MM.1S (cell line): Measurements from ENCODE around the gene RSU1.

Experiments used
- DNase-seq: peaks from one replicate; pipeline ENCODE4 v3.0.0-alpha.2; 2015
- H2AFZ ChIP-seq: fragments of 300-600 bp; sonication (generic); 2 replicates; pipeline ENCODE4 v1.6.0; 2016; ENCODE audit warnings: antibody characterized with exemption, low read length
- H3F3A ChIP-seq: fragments of 300-600 bp; sonication (generic); 2 replicates; pipeline ENCODE4 v1.6.1; 2016; ENCODE audit warnings: mild to moderate bottlenecking, antibody characterized with exemption, low read length, moderate library complexity, mixed read lengths; ENCODE audit not compliant: insufficient read depth
- H3K27ac ChIP-seq: fragments of 300-600 bp; sonication (generic); 2 replicates; pipeline ENCODE4 v1.5.1; 2016; ENCODE audit warnings: mild to moderate bottlenecking, low read length
- H3K27me3 ChIP-seq: fragments of 300-600 bp; sonication (generic); replicated peaks from 2 replicates; pipeline ENCODE4 v1.6.0; 2016; ENCODE audit warnings: low read length; ENCODE audit not compliant: insufficient read depth
- H3K36me3 ChIP-seq: fragments of 300-600 bp; sonication (generic); replicated peaks from 2 replicates; pipeline ENCODE4 v1.6.1; 2016; ENCODE audit warnings: mild to moderate bottlenecking, low read length, mixed read lengths; ENCODE audit not compliant: insufficient read depth
- H3K4me1 ChIP-seq: fragments of 300-600 bp; sonication (generic); 2 replicates; pipeline ENCODE4 v1.6.1; 2016; ENCODE audit warnings: low read length, mixed read lengths
- H3K4me2 ChIP-seq: fragments of 300-600 bp; sonication (generic); 2 replicates; pipeline ENCODE4 v1.6.0; 2016; ENCODE audit warnings: low read depth, low read length
- H3K4me3 ChIP-seq: fragments of 300-600 bp; sonication (generic); 2 replicates; pipeline ENCODE4 v1.5.1; 2016; ENCODE audit warnings: low read length, mixed read lengths
- H3K79me2 ChIP-seq: fragments of 300-600 bp; sonication (generic); 2 replicates; pipeline ENCODE4 v1.6.1; 2016; ENCODE audit warnings: mixed run types, low read length, mixed read lengths
- H3K9ac ChIP-seq: fragments of 300-600 bp; sonication (generic); 2 replicates; pipeline ENCODE4 v1.6.1; 2016; ENCODE audit warnings: low read length, mixed read lengths
- H3K9me2 ChIP-seq: fragments of 300-600 bp; sonication (generic); replicated peaks from 2 replicates; pipeline ENCODE4 v1.6.1; 2016; ENCODE audit warnings: mild to moderate bottlenecking, low read length, mixed read lengths; ENCODE audit not compliant: insufficient read depth
- H3K9me3 ChIP-seq: fragments of 300-600 bp; sonication (generic); replicated peaks from 2 replicates; pipeline ENCODE4 v1.6.1; 2016; ENCODE audit warnings: mild to moderate bottlenecking, low read length, mixed read lengths; ENCODE audit not compliant: insufficient read depth
- H4K20me1 ChIP-seq: fragments of 300-600 bp; sonication (generic); 2 replicates; pipeline ENCODE4 v1.6.1; 2016; ENCODE audit warnings: mild to moderate bottlenecking, low read length, moderate library complexity, mixed read lengths; ENCODE audit not compliant: insufficient read depth
- EZH2 ChIP-seq: fragments of 300-600 bp; sonication (generic); optimal IDR thresholded peaks from 2 replicates; pipeline ENCODE3; 2017; ENCODE audit warnings: low read depth, mild to moderate bottlenecking, antibody characterized with exemption, low read length, mixed read lengths
- EZH2phosphoT487 ChIP-seq: fragments of 300-600 bp; sonication (generic); IDR thresholded peaks from 2 replicates; pipeline ENCODE4 v1.6.1; 2018; ENCODE audit warnings: antibody characterized with exemption, low read length
- TF ChIP-seq, protein P1 (sequence below): fragments of 300-600 bp; sonication (generic); IDR thresholded peaks from 2 replicates; pipeline ENCODE4 v1.5.1; 2016; ENCODE audit warnings: antibody characterized with exemption, low read length, mixed read lengths

The RSU1 gene

DNA sequence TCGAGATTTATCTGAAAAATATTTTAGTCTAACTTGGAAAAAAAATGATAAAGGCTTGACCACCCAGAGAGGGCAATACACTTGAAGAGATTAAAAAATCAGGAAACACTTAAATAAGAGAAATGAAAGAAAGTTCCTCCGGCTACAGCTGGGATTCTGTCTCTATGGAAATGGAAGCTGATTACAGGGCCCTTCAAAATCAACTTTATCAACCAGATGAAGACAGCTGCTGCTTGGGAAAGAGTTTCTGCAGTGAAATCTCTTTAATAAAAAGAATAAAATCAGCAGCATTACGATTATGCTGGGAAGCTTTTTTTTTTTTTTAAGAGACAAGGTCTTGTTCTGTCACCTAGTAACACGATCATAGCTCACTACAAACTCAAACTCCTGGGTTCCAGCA, 4.5 kb downstream of the RSU1 start:
- Histone ChIP-seq H3K4me3 (no peak overlapping the region), H3K9me2 (no peaks in the 10 kb centered on the region), H3K9ac (no peak overlapping the region), H3K4me1 (peaks cover 10% of the 10 kb centered on the region), H3K27ac (no peak overlapping the region), H3K27me3 (no peaks in the 10 kb centered on the region), H3F3A (peaks cover under 1% of the 10 kb centered on the region; the same call in 1 of the 2 replicates), H3K9me3 (no peaks in the 10 kb centered on the region), H4K20me1 (no peaks in the 10 kb centered on the region), H2AFZ (no peak overlapping the region), H3K79me2 (peaks cover 38% of the 10 kb centered on the region), H3K36me3 (no peaks in the 10 kb centered on the region), H3K4me2 (no peak overlapping the region)
- no peak for DNase-seq
- TF ChIP-seq EZH2 (no peak), EZH2phosphoT487 (no peak)
- TF ChIP-seq, protein P1, sequence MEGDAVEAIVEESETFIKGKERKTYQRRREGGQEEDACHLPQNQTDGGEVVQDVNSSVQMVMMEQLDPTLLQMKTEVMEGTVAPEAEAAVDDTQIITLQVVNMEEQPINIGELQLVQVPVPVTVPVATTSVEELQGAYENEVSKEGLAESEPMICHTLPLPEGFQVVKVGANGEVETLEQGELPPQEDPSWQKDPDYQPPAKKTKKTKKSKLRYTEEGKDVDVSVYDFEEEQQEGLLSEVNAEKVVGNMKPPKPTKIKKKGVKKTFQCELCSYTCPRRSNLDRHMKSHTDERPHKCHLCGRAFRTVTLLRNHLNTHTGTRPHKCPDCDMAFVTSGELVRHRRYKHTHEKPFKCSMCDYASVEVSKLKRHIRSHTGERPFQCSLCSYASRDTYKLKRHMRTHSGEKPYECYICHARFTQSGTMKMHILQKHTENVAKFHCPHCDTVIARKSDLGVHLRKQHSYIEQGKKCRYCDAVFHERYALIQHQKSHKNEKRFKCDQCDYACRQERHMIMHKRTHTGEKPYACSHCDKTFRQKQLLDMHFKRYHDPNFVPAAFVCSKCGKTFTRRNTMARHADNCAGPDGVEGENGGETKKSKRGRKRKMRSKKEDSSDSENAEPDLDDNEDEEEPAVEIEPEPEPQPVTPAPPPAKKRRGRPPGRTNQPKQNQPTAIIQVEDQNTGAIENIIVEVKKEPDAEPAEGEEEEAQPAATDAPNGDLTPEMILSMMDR: no peak

GRCh38 chr10:16811765-16812164, 5.5 kb downstream of the RSU1 start:
- H3K4me2 ChIP-seq: no peak overlapping the region
- DNase-seq: no peak
- H3K4me3 ChIP-seq: no peak overlapping the region
- H2AFZ ChIP-seq: no peak overlapping the region
- H3K79me2 ChIP-seq: peaks cover 35% of the 10 kb centered on the region
- no peaks in the 10 kb centered on the region for H3K27me3 ChIP-seq
- H3K36me3 ChIP-seq: no peaks in the 10 kb centered on the region
- no peaks in the 10 kb centered on the region for H3F3A ChIP-seq
- no peaks in the 10 kb centered on the region for H3K9me2 ChIP-seq
- H3K9ac ChIP-seq: no peak overlapping the region
- H3K9me3 ChIP-seq: no peaks in the 10 kb centered on the region
- TF ChIP-seq EZH2 (no peak), EZH2phosphoT487 (no peak)
- TF ChIP-seq, protein P1: no peak
- H3K27ac ChIP-seq: no peak overlapping the region
- H4K20me1 ChIP-seq: no peaks in the 10 kb centered on the region
- peaks cover 10% of the 10 kb centered on the region for H3K4me1 ChIP-seq

GRCh38 chr10:16811292-16811691, 5.9 kb downstream of the RSU1 start:
- Histone ChIP-seq H3K9me2 (no peaks in the 10 kb centered on the region), H3K36me3 (no peaks in the 10 kb centered on the region), H3K27me3 (no peaks in the 10 kb centered on the region), H3F3A (no peaks in the 10 kb centered on the region), H2AFZ (no peak overlapping the region), H3K4me3 (no peak overlapping the region), H3K9ac (no peak overlapping the region), H3K79me2 (peaks cover 31% of the 10 kb centered on the region), H3K9me3 (no peaks in the 10 kb centered on the region), H3K4me2 (no peak overlapping the region), H3K27ac (no peak overlapping the region), H4K20me1 (no peaks in the 10 kb centered on the region), H3K4me1 (peaks cover 6% of the 10 kb centered on the region)
- TF ChIP-seq, protein P1: no peak
- TF ChIP-seq EZH2 (no peak), EZH2phosphoT487 (no peak)
- no peak for DNase-seq
